RWPE2 (cell line): Measurements from ENCODE around the gene TMC3.
"Not testable (repeated sequence)": the region's sequence is repeated elsewhere in the genome, so short reads cannot be mapped to it uniquely, and the experiment has no call there.

Experiments used
- ATAC-seq: fragments of 200-7000 bp; cut with Tn5 transposase; 3 replicates; pipeline ENCODE4 v1.9.1; 2021; ENCODE audit warnings: low read depth
- DNase-seq: peaks from one replicate; pipeline ENCODE4 v3.0.0-alpha.2; 2020; ENCODE audit warnings: low spot score
- H3K27ac ChIP-seq: fragments of 450-650 bp; 2 replicates; pipeline ENCODE4 v1.5.1; 2017; ENCODE audit warnings: mild to moderate bottlenecking; ENCODE audit not compliant: poor library complexity, severe bottlenecking
- H3K27me3 ChIP-seq: fragments of 250-450 bp; sonication (Bioruptor Pico); 2 replicates; pipeline ENCODE4 v1.5.1; 2021; ENCODE audit warnings: mild to moderate bottlenecking, moderate library complexity; ENCODE audit not compliant: insufficient read depth, poor library complexity, severe bottlenecking
- H3K36me3 ChIP-seq: fragments of 250-450 bp; sonication (Bioruptor Pico); 2 replicates; pipeline ENCODE4 v1.5.1; 2020; ENCODE audit warnings: low read depth, mild to moderate bottlenecking, moderate library complexity
- H3K4me1 ChIP-seq: fragments of 250-450 bp; sonication (Bioruptor Pico); 2 replicates; pipeline ENCODE4 v1.5.1; 2021; ENCODE audit warnings: mild to moderate bottlenecking, moderate library complexity; ENCODE audit not compliant: insufficient read depth, poor library complexity, severe bottlenecking
- H3K4me3 ChIP-seq: fragments of 250-450 bp; sonication (Bioruptor Pico); 2 replicates; pipeline ENCODE4 v1.5.1; 2021; ENCODE audit warnings: mild to moderate bottlenecking, moderate library complexity; ENCODE audit not compliant: severe bottlenecking
- H3K9me3 ChIP-seq: fragments of 250-450 bp; sonication (Bioruptor Pico); 2 replicates; pipeline ENCODE4 v1.5.1; 2021; ENCODE audit warnings: mild to moderate bottlenecking, moderate library complexity; ENCODE audit not compliant: severe bottlenecking
- CTCF ChIP-seq: fragments of 450-650 bp; IDR thresholded peaks from one replicate; pipeline ENCODE4 v1.5.1; 2017; ENCODE audit warnings: mild to moderate bottlenecking, moderate library complexity; ENCODE audit not compliant: poor library complexity, severe bottlenecking

TMC3 gene

GRCh38 chr15:81333363-81333762 is 40.6 kb downstream of the TMC3 start:
- no peaks in the 10 kb centered on the region for H3K36me3 ChIP-seq
- DNase-seq (no peak), ATAC-seq (no peak)
- no peak overlapping the region for H3K4me3 ChIP-seq
- H3K27ac ChIP-seq = no peak overlapping the region
- H3K9me3 ChIP-seq = no peaks in the 10 kb centered on the region
- H3K4me1 ChIP-seq = peaks cover 7% of the 10 kb centered on the region
- TF ChIP-seq CTCF = no peak
- H3K27me3 ChIP-seq = no peaks in the 10 kb centered on the region

- TF ChIP-seq CTCF = no peak
- ATAC-seq = no peak
These were observed 41.7 kb downstream of the TMC3 start for GRCh38 chr15:81332326-81332725.

GRCh38 chr15:81331600-81331999 is 42.4 kb downstream of the TMC3 start:
- no peak for TF ChIP-seq CTCF
- H3K4me1 ChIP-seq = no peaks in the 10 kb centered on the region
- no peak overlapping the region for H3K4me3 ChIP-seq
- ATAC-seq = no peak
- no peak overlapping the region for H3K27ac ChIP-seq
- DNase-seq = no peak
- no peaks in the 10 kb centered on the region for H3K9me3 ChIP-seq
- H3K27me3 ChIP-seq = no peaks in the 10 kb centered on the region
- H3K36me3 ChIP-seq = no peaks in the 10 kb centered on the region

More at GRCh38 chr15:81332326-81332725, 41.7 kb downstream of the TMC3 start:
- no peak overlapping the region for H3K27ac ChIP-seq
- no peaks in the 10 kb centered on the region for H3K27me3 ChIP-seq
- H3K4me3 ChIP-seq = no peak overlapping the region
- H3K36me3 ChIP-seq = no peaks in the 10 kb centered on the region
- no peak for DNase-seq
- H3K9me3 ChIP-seq = no peaks in the 10 kb centered on the region
- no peaks in the 10 kb centered on the region for H3K4me1 ChIP-seq

- DNase-seq = not testable (repeated sequence)
These were observed 42.9 kb downstream of the TMC3 start for GRCh38 chr15:81331141-81331540.

DNA sequence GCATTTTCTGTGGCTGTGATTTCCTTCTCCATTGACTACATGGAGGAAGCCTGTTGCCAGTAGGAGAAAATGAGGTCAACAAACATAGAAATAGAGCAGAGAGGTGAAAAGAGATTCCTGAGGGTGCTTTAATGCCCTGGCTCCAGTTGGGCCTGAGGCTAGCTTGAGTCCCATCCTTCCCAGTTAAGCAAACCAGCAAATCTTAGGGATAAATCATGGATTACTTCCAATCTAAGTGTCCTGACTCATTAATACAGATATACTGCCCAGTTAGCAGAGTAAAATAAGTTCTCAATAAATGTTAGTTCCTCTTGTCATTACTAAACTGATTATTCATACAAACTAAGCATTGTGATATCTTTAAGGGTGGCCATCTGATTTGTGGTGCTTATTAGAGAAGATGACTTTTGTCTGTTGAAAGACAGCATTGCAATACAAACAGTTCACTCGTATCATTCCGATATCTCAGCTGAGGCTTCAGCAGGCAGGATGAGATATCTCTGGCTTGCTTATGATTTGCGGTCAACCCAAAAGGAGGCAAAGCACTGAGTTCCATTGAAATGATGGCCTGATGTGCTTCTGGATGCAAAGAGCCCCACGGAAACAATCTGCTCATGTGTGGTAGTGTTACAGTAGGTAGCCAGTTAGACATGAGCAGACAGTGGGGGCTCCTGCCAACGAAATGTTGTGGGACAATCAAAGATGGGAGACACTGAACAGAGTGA is 43.5 kb downstream of the TMC3 start:
- no peaks in the 10 kb centered on the region for H3K4me1 ChIP-seq
- no peaks in the 10 kb centered on the region for H3K27me3 ChIP-seq
- H3K27ac ChIP-seq = no peak overlapping the region
- no peak for ATAC-seq
- no peaks in the 10 kb centered on the region for H3K36me3 ChIP-seq
- DNase-seq = no peak
- no peak for TF ChIP-seq CTCF
- H3K9me3 ChIP-seq = no peaks in the 10 kb centered on the region
- H3K4me3 ChIP-seq = no peak overlapping the region

More at GRCh38 chr15:81331141-81331540, 42.9 kb downstream of the TMC3 start:
- H3K9me3 ChIP-seq, H3K36me3 ChIP-seq, H3K27ac ChIP-seq, ATAC-seq, H3K27me3 ChIP-seq, H3K4me1 ChIP-seq, H3K4me3 ChIP-seq: not testable (repeated sequence)
